DLD1 (cell line): ENCODE data around the gene C4orf36.

Experiments used
- in situ Hi-C: cut with HindIII; loops from 2 replicates; pipeline ENCODE4 v1.10.0; 2017; ENCODE audit warnings: low sequenced_read_pairs

Gene C4orf36

GRCh38 chr4:86870442-86871069 lies 21.7 kb downstream of the C4orf36 start:
- in situ Hi-C loops, result no loop called here

DNA sequence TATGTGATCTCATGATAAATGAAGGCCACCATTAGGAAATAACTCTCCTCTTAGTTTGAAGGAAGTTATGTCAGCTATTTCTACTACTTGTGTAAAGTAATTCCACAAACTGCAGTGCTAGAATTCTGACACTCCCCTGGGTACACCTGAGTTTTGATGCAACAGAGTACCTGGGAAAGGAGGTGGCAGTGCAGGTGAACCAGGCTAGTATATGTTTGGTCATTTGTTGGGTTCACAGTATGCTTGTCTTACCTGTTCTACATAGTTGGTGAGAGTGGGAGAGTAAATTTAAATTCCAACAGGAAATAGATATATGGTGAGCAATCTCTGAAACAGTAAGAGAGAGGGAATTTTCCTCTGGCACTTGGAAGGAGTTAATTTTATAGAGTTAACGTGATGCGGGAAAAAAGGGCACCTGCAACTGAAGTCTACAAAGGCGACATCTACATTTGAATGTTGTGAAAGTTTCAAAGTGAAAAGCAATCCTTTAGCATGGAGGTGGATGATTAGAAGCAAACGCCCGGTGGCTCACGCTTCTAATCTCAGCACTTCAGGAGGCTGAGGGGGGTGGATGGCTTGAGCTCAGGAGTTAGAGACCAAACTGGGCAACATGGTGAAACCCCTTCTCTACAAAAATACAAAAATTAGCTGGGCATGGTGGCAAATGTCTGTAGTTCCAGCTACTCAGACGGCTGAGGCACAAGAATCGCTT lies 34.7 kb downstream of the C4orf36 start:
- in situ Hi-C loops, result no loop called here

- in situ Hi-C loops, result no loop called here
Measured at GRCh38 chr4:86856896-86857295, 35.3 kb downstream of the C4orf36 start.

- in situ Hi-C loops, result no loop called here
Measured at GRCh38 chr4:86855572-86855971, 36.6 kb downstream of the C4orf36 start.

- in situ Hi-C loops, result no loop called here
Measured at GRCh38 chr4:86853209-86853608, 39.0 kb downstream of the C4orf36 start.

- in situ Hi-C loops, result no loop called here
Measured at GRCh38 chr4:86848732-86849619, 43.2 kb downstream of the C4orf36 start, which contains the start of gene SLC10A6. Gene SLC10A6, minus strand, starts transcription at chr4:86849384. Its CDS starts 269 bp downstream, at chr4:86849115.

DNA sequence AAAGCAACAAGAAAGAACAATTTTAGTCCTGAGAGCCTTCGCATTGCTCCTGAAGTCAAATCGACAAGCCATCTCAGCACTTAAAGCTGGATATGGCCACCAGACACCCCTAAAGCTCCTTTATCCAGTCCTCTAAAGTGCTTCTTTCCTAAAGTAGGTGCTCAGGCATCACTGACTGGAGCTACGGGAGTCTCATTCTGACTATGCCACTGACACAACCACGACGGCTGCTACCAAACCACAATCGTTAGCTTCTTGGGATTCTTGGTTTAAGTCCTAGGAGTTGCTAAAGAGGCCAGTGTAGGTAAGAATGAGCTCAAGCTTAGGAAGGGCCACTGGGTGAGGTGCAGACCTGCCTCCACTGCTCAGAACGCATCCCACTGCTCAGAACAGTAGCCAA lies 44.1 kb downstream of the C4orf36 start:
- in situ Hi-C loops, result no loop called here

DNA sequence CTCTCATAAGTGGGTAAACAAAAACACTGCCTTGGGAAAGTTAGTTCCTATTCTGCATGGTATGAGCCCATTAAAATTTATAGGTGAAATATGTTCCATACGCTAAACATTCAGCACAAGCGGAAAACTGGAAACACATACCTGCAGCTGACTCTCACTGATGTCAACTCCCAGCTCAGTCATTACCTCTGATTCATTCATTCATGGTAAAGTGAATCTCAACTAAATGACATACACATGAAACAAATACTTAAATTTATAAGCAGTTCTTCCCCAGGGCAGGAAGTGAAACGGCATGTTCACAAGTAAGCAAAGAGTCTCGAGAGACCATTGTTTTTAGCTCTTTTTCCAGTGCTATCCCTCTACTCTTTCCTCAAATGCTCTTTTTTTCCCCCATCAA lies 44.7 kb downstream of the C4orf36 start:
- in situ Hi-C loops, result no loop called here

- in situ Hi-C loops, result no loop called here
Measured at GRCh38 chr4:86846921-86847320, 45.3 kb downstream of the C4orf36 start.

- in situ Hi-C loops, result no loop called here
Measured at GRCh38 chr4:86845593-86845992, 46.6 kb downstream of the C4orf36 start.

DNA sequence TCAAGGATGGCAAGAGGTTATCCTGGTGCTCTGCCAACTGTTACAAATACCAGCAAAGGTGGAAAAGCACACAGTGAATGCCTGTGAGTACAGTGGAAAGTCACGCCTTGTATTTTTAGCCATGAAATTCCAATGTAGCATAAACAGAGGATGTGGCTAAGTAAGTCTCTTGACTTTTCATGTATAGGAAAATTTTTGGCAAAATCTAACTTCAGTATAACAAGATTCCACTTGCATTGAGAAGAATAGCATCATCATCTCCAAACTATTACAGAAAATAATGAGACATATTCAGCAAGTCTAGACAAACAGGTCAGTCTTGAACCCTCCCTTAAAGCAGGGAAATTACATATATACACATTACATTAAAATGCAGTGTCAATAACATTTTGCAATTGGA lies 50.9 kb downstream of the C4orf36 start:
- in situ Hi-C loops, result no loop called here

- in situ Hi-C loops, result no loop called here
Measured at GRCh38 chr4:86840858-86841257, 51.4 kb downstream of the C4orf36 start.

- in situ Hi-C loops, result no loop called here
Measured at GRCh38 chr4:86837691-86838503, 54.3 kb downstream of the C4orf36 start.

DNA sequence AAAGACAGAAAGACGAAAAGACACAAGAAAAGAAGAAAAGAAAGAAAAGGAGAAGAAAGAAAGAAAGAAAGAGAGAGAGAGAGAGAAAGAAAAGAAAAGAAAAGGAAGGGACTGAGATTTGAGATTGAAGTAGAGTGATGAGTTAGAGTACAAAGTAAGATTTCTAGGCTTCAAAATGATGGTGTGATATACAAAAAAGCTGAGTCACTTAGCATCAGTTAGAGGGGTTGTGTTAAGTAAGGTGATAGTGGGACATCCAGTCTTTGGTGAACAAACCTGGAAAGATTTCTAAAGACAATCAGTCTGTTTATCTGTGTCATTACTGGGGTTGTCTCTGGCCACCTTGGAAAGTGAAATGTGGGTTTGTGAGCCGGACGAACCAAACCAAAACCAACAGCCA lies 56.5 kb downstream of the C4orf36 start:
- in situ Hi-C loops, result no loop called here

DNA sequence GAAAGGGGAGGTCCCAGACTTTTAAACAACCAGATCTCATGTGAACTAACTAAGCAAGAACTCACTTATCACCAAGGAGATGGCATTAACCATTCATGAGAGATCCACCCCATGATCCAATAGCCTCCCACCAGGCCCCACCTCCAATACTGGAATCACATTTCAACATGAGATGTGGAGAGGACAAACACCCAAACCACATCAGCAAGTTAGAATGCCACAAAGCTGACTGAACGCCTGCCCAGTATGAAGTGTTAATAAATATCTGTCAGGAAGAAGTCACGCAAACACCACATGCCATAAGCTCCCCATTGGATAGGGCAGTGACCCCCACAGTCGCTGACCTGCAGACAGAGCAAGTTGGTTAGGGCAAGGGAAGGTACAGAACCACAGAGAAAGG lies 57.3 kb downstream of the C4orf36 start:
- in situ Hi-C loops, result no loop called here

GRCh38 chr4:86833615-86834014 lies 58.6 kb downstream of the C4orf36 start:
- in situ Hi-C loops, result no loop called here

- in situ Hi-C loops, result no loop called here
Measured at GRCh38 chr4:86831262-86832130, 60.7 kb downstream of the C4orf36 start.
